ENCODE measurements around the gene CCDC146. TPM values are rescaled to one million over a fixed set of nuclear protein-coding genes. Genes with fewer than 3 reads are reported as not detected.

Gene CCDC146
- total RNA-seq, 1 experiment from 2014 or later, result 0.72 TPM

DNA sequence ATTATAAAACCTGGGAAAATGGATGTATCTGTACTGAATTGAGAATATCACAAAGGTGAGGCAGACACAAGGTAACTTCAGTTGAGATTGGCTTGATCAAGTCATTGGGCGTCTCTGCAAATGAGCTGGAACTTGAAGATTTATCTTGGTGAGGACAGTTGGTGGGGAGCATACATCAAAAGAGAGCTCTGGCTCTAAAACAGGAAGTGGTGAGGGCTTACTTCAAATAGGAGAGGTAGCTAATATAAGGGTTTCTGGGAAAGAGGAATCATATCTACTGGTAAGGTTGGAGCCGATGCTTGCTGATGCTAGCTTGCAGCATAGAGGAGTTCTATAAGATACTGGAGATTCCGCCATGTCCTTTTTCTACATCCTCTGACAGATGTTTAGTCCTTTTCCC lies 117.1 kb downstream of the CCDC146 start:
- Histone ChIP-seq H2BK120ac (ENCODE audit: low read depth, low read length, poor library complexity, severe bottlenecking) (no peak overlapping the region), H2AK5ac (ENCODE audit: insufficient read length, low read length) (no peak overlapping the region), H4K8ac (replicated peaks; ENCODE audit: insufficient read length, low read depth, low read length) (no peak overlapping the region), H2BK12ac (ENCODE audit: insufficient read length, low read depth, low read length) (no peak overlapping the region), H2AFZ (ENCODE audit: low read length) (no peak overlapping the region), H3K4me1 (ENCODE audit: insufficient read depth, low read length) (peaks cover 7% of the 10 kb centered on the region; the same call in 1 of the 2 replicates), H2BK15ac (ENCODE audit: low read depth, low read length) (no peak overlapping the region), H3K79me1 (ENCODE audit: insufficient read depth, low read depth, low read length, poor library complexity, severe bottlenecking) (no peaks in the 10 kb centered on the region), H3K9me3 (ENCODE audit: control insufficient read depth, low read depth, low read length) (no peaks in the 10 kb centered on the region), H4K91ac (ENCODE audit: insufficient read length, low read depth, low read length) (no peak overlapping the region), H2BK20ac (ENCODE audit: low read depth, low read length, poor library complexity, severe bottlenecking) (no peak overlapping the region), H4K20me1 (ENCODE audit: control insufficient read depth, insufficient read depth, insufficient read length) (no peaks in the 10 kb centered on the region), H3K23me2 (ENCODE audit: insufficient read length, low read depth, low read length, poor library complexity, severe bottlenecking) (no peaks in the 10 kb centered on the region), H3K27me3 (ENCODE audit: insufficient read depth, low read length) (no peaks in the 10 kb centered on the region; the same call in 1 of the 2 replicates), H4K5ac (ENCODE audit: insufficient read length, low read depth, low read length) (no peak overlapping the region), H3K4me2 (ENCODE audit: insufficient read depth, insufficient read length, low read length) (no peak overlapping the region), H3K14ac (ENCODE audit: insufficient read depth, low read length) (no peak overlapping the region), H3K23ac (ENCODE audit: insufficient read length, low read depth, low read length) (no peak overlapping the region), H3K56ac (ENCODE audit: insufficient read length, low read depth, low read length) (no peak overlapping the region), H2BK5ac (ENCODE audit: insufficient read length, low read length) (no peak overlapping the region), H3T11ph (ENCODE audit: low read length) (no peak overlapping the region), H3K79me2 (ENCODE audit: insufficient read depth, low read length) (no peaks in the 10 kb centered on the region), H3K18ac (ENCODE audit: insufficient read length, low read depth, low read length) (no peak overlapping the region), H3K4ac (ENCODE audit: low read depth, low read length) (no peak overlapping the region), H3K27ac (ENCODE audit: insufficient read length, low read depth, low read length) (no peak overlapping the region), H3K9ac (ENCODE audit: extremely low read depth, insufficient read length, low read length) (no peak overlapping the region)
- H3K27me3 Mint-ChIP-seq (ENCODE audit: low read depth), result no peaks in the 10 kb centered on the region
- no peak for DNase-seq
- WGBS (ENCODE audit: extremely low coverage, insufficient read length, low lambda C conversion rate), result no CpG with 5 or more reads among the region's 3 CpGs
- H3K9me3 Mint-ChIP-seq, result no peaks in the 10 kb centered on the region
- H3K4me1 Mint-ChIP-seq, result peaks cover 18% of the 10 kb centered on the region in 2 experiments
- no peak overlapping the region for H3K4me3 Mint-ChIP-seq
- H3K27ac Mint-ChIP-seq, result no peak overlapping the region
- TF ChIP-seq, protein P1, sequence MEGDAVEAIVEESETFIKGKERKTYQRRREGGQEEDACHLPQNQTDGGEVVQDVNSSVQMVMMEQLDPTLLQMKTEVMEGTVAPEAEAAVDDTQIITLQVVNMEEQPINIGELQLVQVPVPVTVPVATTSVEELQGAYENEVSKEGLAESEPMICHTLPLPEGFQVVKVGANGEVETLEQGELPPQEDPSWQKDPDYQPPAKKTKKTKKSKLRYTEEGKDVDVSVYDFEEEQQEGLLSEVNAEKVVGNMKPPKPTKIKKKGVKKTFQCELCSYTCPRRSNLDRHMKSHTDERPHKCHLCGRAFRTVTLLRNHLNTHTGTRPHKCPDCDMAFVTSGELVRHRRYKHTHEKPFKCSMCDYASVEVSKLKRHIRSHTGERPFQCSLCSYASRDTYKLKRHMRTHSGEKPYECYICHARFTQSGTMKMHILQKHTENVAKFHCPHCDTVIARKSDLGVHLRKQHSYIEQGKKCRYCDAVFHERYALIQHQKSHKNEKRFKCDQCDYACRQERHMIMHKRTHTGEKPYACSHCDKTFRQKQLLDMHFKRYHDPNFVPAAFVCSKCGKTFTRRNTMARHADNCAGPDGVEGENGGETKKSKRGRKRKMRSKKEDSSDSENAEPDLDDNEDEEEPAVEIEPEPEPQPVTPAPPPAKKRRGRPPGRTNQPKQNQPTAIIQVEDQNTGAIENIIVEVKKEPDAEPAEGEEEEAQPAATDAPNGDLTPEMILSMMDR (conservative IDR thresholded peaks at IDR 0.05), result no peak
- H3K36me3 Mint-ChIP-seq (ENCODE audit: insufficient read depth in 1 of 3, low read depth in 3 of 3), result peaks cover 0 to 1% (median 0%) of the 10 kb centered on the region in 3 experiments; a peak in 1 of 7 replicates

Data from H9 (cell line).